NT2/D1 (cell line): ENCODE measurements around the gene RBMS3.

Experiments
- DNase-seq: peaks from one replicate; pipeline ENCODE4 v3.0.0-alpha.2; 2011; ENCODE audit warnings: low read depth, low spot score
- H3K27me3 ChIP-seq: 2 replicates; pipeline ENCODE4 v1.6.0; 2011; ENCODE audit warnings: mild to moderate bottlenecking; ENCODE audit not compliant: insufficient read length, insufficient read depth
- H3K36me3 ChIP-seq: 2 replicates; pipeline ENCODE4 v1.6.1; 2011; ENCODE audit warnings: mild to moderate bottlenecking, low read length, mixed read lengths; ENCODE audit not compliant: insufficient read depth, insufficient read length
- H3K4me1 ChIP-seq: 2 replicates; pipeline ENCODE4 v1.5.1; 2011; ENCODE audit not compliant: insufficient read depth, insufficient read length
- H3K4me3 ChIP-seq: 2 replicates; pipeline ENCODE4 v1.5.1; 2011; ENCODE audit warnings: low read depth; ENCODE audit not compliant: insufficient read length
- H3K9ac ChIP-seq: 2 replicates; pipeline ENCODE4 v1.6.0; 2011; ENCODE audit warnings: low read depth; ENCODE audit not compliant: insufficient read length
- H3K9me3 ChIP-seq: 2 replicates; pipeline ENCODE4 v1.5.1; 2011; ENCODE audit warnings: mild to moderate bottlenecking, low read length; ENCODE audit not compliant: insufficient read depth
- SUZ12 ChIP-seq: IDR thresholded peaks from 2 replicates; pipeline ENCODE4 v1.6.1; 2011; ENCODE audit not compliant: insufficient read length, insufficient read depth; ENCODE audit errors: extremely low read depth
- YY1 ChIP-seq: IDR thresholded peaks from 2 replicates; pipeline ENCODE4 v1.6.1; 2011; ENCODE audit not compliant: insufficient read length, insufficient read depth
- ZNF274 ChIP-seq: IDR thresholded peaks from 2 replicates; pipeline ENCODE4 v1.6.1; 2011; ENCODE audit warnings: mild to moderate bottlenecking, low read depth, low read length

RBMS3 gene

DNA sequence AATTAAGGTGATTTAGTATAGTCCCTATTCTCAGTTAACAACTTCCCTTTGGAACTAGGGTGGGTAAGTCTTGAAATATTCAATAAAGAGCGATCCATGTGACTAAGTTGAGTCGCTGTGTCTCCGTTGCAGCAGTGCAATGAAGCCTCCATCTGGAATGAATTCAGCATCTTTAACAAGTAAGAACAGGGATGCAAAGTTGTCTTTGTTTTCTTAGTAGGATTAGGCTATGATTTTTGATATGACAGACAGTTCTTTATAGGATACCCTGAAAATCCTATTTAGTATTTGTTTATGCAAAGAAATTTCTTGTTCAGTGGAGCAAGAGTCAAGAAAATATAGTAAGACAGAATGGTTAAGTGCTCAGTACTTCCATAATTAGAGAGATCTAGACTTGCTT, 52.7 kb downstream of the RBMS3 start:
- H3K9ac ChIP-seq: no peak overlapping the region
- H3K4me3 ChIP-seq: no peak overlapping the region
- H3K27me3 ChIP-seq: no peaks in the 10 kb centered on the region
- DNase-seq: no peak
- no peak for TF ChIP-seq YY1
- TF ChIP-seq SUZ12: no peak
- TF ChIP-seq ZNF274: no peak
- H3K9me3 ChIP-seq: no peaks in the 10 kb centered on the region
- no peaks in the 10 kb centered on the region for H3K36me3 ChIP-seq
- no peaks in the 10 kb centered on the region for H3K4me1 ChIP-seq

GRCh38 chr3:29334706-29335105, 53.8 kb downstream of the RBMS3 start:
- no peak for DNase-seq
- no peaks in the 10 kb centered on the region for H3K9me3 ChIP-seq
- no peaks in the 10 kb centered on the region for H3K27me3 ChIP-seq
- H3K4me1 ChIP-seq: no peaks in the 10 kb centered on the region
- no peak for TF ChIP-seq SUZ12
- no peaks in the 10 kb centered on the region for H3K36me3 ChIP-seq
- H3K9ac ChIP-seq: no peak overlapping the region
- H3K4me3 ChIP-seq: no peak overlapping the region

GRCh38 chr3:29335438-29335837, 54.6 kb downstream of the RBMS3 start:
- no peak for DNase-seq
- H3K4me3 ChIP-seq: no peak overlapping the region
- no peaks in the 10 kb centered on the region for H3K27me3 ChIP-seq
- H3K4me1 ChIP-seq: no peaks in the 10 kb centered on the region
- H3K9ac ChIP-seq: no peak overlapping the region
- no peaks in the 10 kb centered on the region for H3K9me3 ChIP-seq
- H3K36me3 ChIP-seq: no peaks in the 10 kb centered on the region
- no peak for TF ChIP-seq ZNF274
- TF ChIP-seq SUZ12: no peak
- TF ChIP-seq YY1: no peak

DNA sequence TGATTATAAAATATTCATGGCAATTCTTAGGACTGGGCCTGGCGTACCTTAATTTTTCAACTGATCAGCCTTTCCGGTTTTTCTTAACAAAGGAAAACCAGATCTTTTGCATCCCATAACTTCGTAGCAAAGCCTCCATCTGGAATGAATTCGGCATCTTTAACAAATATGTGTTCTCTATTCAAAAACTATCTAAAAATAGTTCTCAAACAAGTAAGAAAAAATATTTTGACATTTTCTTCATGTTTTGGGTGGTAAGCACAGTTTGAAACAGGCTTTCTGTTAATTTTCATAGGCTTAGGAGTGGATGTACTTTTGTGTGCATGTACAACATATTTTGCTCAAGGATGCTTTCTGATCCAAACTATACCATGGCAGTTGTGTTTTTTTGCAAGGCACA, 55.1 kb downstream of the RBMS3 start:
- Histone ChIP-seq H3K9me3 (no peaks in the 10 kb centered on the region), H3K4me1 (no peaks in the 10 kb centered on the region), H3K27me3 (no peaks in the 10 kb centered on the region), H3K4me3 (no peak overlapping the region), H3K9ac (no peak overlapping the region), H3K36me3 (no peaks in the 10 kb centered on the region)
- no peak for DNase-seq
- TF ChIP-seq SUZ12: no peak
- no peak for TF ChIP-seq YY1
- no peak for TF ChIP-seq ZNF274

- Histone ChIP-seq H3K27me3 (no peaks in the 10 kb centered on the region), H3K9ac (no peak overlapping the region), H3K36me3 (no peaks in the 10 kb centered on the region), H3K4me3 (no peak overlapping the region), H3K9me3 (no peaks in the 10 kb centered on the region), H3K4me1 (no peaks in the 10 kb centered on the region)
- no peak for DNase-seq
- TF ChIP-seq YY1 (no peak), ZNF274 (no peak), SUZ12 (no peak)
These were observed 56.7 kb downstream of the RBMS3 start for GRCh38 chr3:29337565-29337964.

GRCh38 chr3:29338377-29338776, 57.5 kb downstream of the RBMS3 start:
- Histone ChIP-seq H3K4me3 (no peak overlapping the region), H3K9ac (no peak overlapping the region), H3K9me3 (no peaks in the 10 kb centered on the region), H3K36me3 (no peaks in the 10 kb centered on the region), H3K4me1 (no peaks in the 10 kb centered on the region), H3K27me3 (no peaks in the 10 kb centered on the region)
- TF ChIP-seq YY1 (no peak), ZNF274 (no peak), SUZ12 (no peak)
- no peak for DNase-seq

GRCh38 chr3:29339016-29339833, 58.4 kb downstream of the RBMS3 start:
- Histone ChIP-seq H3K9me3 (no peaks in the 10 kb centered on the region), H3K4me3 (no peak overlapping the region), H3K36me3 (no peaks in the 10 kb centered on the region), H3K9ac (no peak overlapping the region), H3K4me1 (no peaks in the 10 kb centered on the region), H3K27me3 (no peaks in the 10 kb centered on the region)
- TF ChIP-seq SUZ12 (no peak), YY1 (no peak), ZNF274 (no peak)
- no peak for DNase-seq
